Adrenal gland (tissue), 5 donors: ENCODE measurements around the gene SFTPA1.

Experiments
- POLR2A ChIP-seq, 2 donors: fragments of 450-650 bp; IDR thresholded peaks; one replicate each; pipeline ENCODE4 v1.6.1; 2017; ENCODE audit warnings: antibody characterized with exemption in 2 of 2, mild to moderate bottlenecking in 2 of 2, moderate library complexity in 1 of 2
- TF ChIP-seq, protein P1 (sequence below), 6 experiments: fragments of 450-650 bp in 4 of 6; fragments of 200-600 bp in 2 of 6; sonication (generic) in 1 of 6; IDR thresholded peaks; 1 replicate in 5 of 6; 2 replicates in 1 of 6; pipeline versions ENCODE4 v1.5.1 to v1.8.0; 2016 to 2021; ENCODE audit warnings: antibody characterized with exemption in 6 of 6, mild to moderate bottlenecking in 2 of 6, moderate library complexity in 1 of 6
- donor health status: DM: no; HTN: no; CAD: no.

GRCh38 chr10:79595510-79595909 lies 15.2 kb upstream of the SFTPA1 start:
- no peak for TF ChIP-seq POLR2A (IDR thresholded peaks at IDR 0.05)
- TF ChIP-seq, protein P1, sequence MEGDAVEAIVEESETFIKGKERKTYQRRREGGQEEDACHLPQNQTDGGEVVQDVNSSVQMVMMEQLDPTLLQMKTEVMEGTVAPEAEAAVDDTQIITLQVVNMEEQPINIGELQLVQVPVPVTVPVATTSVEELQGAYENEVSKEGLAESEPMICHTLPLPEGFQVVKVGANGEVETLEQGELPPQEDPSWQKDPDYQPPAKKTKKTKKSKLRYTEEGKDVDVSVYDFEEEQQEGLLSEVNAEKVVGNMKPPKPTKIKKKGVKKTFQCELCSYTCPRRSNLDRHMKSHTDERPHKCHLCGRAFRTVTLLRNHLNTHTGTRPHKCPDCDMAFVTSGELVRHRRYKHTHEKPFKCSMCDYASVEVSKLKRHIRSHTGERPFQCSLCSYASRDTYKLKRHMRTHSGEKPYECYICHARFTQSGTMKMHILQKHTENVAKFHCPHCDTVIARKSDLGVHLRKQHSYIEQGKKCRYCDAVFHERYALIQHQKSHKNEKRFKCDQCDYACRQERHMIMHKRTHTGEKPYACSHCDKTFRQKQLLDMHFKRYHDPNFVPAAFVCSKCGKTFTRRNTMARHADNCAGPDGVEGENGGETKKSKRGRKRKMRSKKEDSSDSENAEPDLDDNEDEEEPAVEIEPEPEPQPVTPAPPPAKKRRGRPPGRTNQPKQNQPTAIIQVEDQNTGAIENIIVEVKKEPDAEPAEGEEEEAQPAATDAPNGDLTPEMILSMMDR (IDR thresholded peaks at IDR 0.05) = no peak
